GM12865 (cell line): ENCODE results near the gene HLA-DMB.

ENCODE experiments used
- DNase-seq: peaks from one replicate; pipeline ENCODE4 v3.0.0; 2010; ENCODE audit warnings: low read depth
- H3K4me3 ChIP-seq: 2 replicates; pipeline ENCODE4 v1.5.1; 2011; ENCODE audit warnings: mild to moderate bottlenecking, low read depth, low read length, control low read depth
- TF ChIP-seq, protein P1 (sequence below): IDR thresholded peaks from 2 replicates; pipeline ENCODE4 v1.5.1; 2011; ENCODE audit warnings: low read length, control low read depth, low read depth, inconsistent platforms; ENCODE audit not compliant: insufficient read depth; ENCODE audit errors: missing control alignments

Gene HLA-DMB

DNA sequence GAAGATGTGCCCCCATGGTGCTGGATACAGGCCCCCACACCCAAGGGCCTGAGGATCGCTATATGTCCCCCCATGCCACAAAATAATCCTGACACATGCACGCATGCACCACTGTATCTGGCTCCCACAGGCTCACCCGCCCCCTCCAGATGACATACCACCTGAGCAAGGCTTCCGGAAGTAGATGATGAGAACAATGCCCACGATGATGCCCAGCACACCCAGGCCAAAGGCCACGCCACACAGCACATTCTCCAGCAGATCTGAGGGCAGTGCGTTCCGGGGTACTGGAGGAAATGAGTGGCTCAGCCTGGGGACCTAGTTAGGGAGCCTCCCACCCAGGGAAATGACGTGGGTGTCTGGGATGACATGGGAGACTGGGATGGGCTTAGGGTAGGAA is 8.3 kb upstream of the HLA-DMB start:
- no peak overlapping the region for H3K4me3 ChIP-seq
- DNase-seq, result no peak
- TF ChIP-seq, protein P1, sequence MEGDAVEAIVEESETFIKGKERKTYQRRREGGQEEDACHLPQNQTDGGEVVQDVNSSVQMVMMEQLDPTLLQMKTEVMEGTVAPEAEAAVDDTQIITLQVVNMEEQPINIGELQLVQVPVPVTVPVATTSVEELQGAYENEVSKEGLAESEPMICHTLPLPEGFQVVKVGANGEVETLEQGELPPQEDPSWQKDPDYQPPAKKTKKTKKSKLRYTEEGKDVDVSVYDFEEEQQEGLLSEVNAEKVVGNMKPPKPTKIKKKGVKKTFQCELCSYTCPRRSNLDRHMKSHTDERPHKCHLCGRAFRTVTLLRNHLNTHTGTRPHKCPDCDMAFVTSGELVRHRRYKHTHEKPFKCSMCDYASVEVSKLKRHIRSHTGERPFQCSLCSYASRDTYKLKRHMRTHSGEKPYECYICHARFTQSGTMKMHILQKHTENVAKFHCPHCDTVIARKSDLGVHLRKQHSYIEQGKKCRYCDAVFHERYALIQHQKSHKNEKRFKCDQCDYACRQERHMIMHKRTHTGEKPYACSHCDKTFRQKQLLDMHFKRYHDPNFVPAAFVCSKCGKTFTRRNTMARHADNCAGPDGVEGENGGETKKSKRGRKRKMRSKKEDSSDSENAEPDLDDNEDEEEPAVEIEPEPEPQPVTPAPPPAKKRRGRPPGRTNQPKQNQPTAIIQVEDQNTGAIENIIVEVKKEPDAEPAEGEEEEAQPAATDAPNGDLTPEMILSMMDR, result no peak

DNA sequence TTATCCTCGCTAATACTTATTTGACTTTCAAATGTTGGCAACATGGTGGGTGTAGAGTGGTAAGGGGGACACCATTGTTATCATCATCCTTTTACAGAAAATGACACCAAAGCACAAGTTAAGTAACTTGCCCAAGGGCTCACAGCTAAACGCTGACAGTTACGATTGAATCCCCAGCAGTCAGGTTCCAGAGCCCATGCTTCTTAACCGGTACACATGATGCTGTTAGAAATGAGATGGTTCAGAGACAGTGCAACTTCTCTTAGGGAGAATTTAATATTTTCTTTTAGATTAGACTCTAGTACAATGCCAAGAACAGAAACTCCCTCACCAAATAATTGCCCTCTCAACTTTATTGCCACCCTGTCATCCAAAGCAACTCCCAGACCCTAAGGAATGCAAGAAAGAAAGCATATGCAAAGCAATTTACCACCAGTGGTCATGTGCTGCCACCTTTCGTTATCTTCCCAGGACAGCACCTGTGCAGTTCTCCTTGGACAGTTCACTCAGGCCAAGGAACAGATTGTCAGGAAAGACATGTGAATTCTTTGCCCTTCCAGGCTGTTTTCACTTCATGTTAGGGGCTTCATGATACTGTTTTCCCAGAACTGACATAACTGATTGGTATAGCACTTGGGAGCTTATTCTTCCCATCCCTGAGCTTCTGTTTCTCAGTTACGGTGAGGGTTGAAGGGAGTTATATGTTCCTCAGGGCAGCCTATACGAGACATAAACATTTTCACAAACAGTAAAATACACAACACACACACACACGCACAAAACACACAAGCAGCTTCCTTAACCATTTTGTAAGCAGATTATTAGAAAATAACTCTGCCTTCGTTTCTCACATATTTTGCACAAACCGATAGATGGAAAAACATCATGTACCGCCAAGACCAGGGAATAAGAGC is 7.0 kb upstream of the HLA-DMB start:
- DNase-seq, result peak; percentile 78
- TF ChIP-seq, protein P1, result peak; percentile 67
- H3K4me3 ChIP-seq, result no peak overlapping the region; the same call in 1 of the 2 replicates

DNA sequence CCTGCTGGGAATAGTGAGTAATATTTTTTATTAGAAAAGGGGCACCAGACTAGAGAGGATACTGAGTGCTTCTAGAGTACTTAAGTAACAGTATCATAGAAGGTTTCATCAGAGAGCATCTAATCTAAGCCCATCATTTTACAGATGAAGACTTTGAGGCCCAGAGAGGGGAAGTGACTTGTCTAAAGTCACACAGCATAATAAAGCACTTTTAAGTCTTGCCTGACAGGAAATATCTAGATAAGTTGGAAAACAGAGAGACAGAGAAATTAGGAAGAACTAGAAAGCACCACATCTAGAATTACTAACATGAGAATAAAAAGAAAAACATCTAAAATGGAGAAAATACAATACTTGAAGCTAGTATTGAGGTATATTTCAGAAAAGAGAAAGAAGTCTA is 6.1 kb upstream of the HLA-DMB start:
- DNase-seq, result no peak
- H3K4me3 ChIP-seq, result no peak overlapping the region
- TF ChIP-seq, protein P1, result no peak

DNA sequence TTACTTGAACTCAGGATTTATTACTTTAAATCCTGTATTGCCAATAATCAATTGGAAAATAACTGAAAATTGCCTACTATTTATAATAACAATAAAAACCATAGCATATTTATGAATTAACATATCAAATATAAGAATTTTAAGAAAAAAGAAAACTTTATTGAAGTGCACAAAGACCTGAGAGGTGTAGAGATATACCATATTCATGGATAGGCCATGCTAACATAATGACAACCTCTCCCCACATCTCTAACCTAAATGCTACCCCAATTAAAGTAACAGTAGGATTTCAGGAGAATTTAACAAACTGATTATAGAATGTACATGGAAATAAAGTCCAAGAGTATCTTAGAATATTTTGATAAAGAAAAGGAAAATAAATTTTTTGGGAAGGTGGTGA is 5.1 kb upstream of the HLA-DMB start:
- TF ChIP-seq, protein P1, result no peak
- DNase-seq, result no peak
- no peak overlapping the region; the same call in 1 of the 2 replicates for H3K4me3 ChIP-seq

DNA sequence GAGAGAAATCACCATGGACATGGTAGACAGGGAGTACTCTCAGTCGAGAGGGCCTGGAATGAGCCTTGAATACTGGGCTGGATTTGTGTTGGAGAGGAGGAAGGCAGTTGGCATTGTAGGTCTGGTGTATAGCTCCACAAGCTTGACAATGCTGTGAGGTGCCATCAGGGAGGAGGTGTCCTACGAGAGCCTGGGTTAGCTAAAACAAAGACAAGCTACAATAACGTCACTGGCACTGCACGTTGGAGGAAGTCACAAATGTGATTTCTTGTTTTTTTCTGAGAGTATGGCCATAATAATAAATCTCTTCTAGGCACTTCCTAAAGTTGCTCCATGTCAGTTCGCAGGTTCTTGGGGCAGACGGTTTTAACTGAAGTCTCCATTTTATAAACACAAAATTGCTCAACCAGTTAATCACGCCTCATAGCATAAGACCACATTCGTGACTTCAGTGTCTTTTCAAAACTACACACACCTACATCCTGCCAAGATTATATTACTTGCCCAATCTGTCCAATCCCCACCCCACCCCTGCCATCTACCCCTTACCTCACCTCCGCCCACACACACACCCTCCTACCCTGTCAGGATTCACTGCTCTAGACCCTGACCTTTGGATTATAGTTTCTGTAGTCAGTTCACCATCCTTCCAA is 4.4 kb upstream of the HLA-DMB start:
- peak overlapping the region; percentile 33 for H3K4me3 ChIP-seq

DNA sequence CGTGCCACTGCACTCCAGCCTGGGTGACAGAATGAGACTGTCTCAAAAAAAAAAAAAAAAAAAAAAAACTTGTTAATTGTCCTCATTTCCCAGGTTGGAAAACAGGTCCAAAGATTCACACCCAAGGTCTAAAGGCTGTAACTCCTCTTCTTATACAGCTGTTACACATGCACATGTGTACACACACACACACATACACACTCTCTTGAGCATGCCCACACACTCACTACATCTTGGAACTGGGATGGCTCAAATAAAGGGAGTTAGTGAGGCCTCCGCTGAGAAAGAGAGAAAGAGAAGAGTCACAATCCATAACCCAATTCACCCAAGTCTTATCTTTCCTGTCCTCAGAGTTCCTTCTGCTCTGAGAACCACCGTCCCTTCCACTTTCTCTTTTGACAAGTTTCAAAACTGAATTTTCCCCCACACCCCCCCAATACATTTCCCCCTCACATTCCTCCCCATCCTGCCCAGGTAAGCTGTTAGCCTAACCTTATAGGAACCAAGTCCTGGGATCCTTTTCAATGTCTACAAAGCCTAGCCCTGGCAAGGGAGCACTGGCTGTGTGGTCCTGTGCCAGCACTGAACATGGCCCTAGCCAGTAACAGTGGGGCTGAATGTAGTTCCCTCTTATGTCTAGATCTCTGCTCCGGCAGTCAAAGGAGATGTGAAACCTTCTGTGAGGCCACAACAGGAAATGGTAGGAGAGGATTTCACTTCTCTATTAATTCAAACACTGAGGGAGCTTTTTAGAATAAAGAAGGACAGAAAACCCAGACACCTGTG is 3.2 kb upstream of the HLA-DMB start:
- H3K4me3 ChIP-seq, result peak overlapping the region; percentile 74
- TF ChIP-seq, protein P1, result no peak
- peak; percentile 93 for DNase-seq

More for the DNA sequence above, 4.4 kb upstream of the HLA-DMB start:
- DNase-seq, result peak; percentile 88
- TF ChIP-seq, protein P1, result no peak

DNA sequence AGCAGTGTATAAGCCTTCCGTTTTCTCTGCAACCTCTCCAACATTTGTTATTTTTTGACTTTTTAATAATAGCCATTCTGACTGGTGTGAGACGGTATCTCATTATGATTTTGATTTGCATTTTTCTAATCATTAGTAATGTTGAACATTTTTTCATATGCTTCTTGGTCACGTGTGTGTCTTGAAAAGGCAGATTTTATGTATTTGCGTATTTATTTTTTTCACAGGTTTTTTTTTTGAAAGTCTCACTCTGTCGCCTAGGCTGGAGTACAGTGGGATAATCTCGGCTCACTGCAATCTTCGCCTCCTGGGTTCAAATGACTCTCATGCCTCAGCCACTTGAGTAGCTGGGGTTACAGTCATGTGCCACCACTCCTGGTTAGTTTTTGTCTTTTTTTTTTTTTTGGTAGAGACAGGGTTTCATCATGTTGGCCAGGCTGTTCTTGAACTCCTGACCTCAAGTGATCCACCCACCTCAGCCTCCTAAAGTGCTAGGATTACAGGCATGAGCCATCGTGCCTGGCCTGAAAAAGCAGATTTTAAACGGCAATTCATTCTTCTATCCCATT is 1.8 kb upstream of the HLA-DMB start:
- H3K4me3 ChIP-seq, result peak overlapping the region; percentile 74
- DNase-seq, result peak; percentile 50
